Pancreas (tissue), 10 donors: ENCODE measurements around the gene ZP4. TPM values are rescaled to one million over a fixed set of nuclear protein-coding genes. Genes with fewer than 3 reads are reported as not detected.

Experiments
- ATAC-seq, 4 donors: fragments of 200-7000 bp; cut with Tn5 transposase; one replicate each; pipeline versions ENCODE4 v1.8.0 to v1.9.1; 2020; ENCODE audit warnings: mild to moderate bottlenecking in 4 of 4, moderate library complexity in 4 of 4
- DNase-seq, 6 donors: peaks; one replicate each; pipeline ENCODE4 v3.0.0-alpha.2; 2020
- FAIRE-seq: peaks from 2 replicates; lab custom pipeline; 2012; peaks lifted over from hg19 to GRCh38; lab: Jason Lieb, UNC
- H3K27ac ChIP-seq, 4 donors: fragments of 200-600 bp; sonication (generic); 1 replicate in 3 of 4; 2 replicates in 1 of 4; pipeline versions ENCODE4 v1.5.0 to v1.8.0; 2020
- H3K27me3 ChIP-seq, 4 donors: fragments of 200-600 bp; one replicate each; pipeline ENCODE4 v1.8.0; 2021
- H3K36me3 ChIP-seq, 3 donors: fragments of 200-600 bp; sonication (generic) in 1 of 3; one replicate each; pipeline versions ENCODE4 v1.5.0 to v1.8.0; 2020 to 2021
- H3K4me1 ChIP-seq, 3 donors: fragments of 200-600 bp; one replicate each; pipeline ENCODE4 v1.8.0; 2021
- H3K4me3 ChIP-seq, 4 donors: fragments of 200-600 bp; sonication (generic) in 2 of 4; one replicate each; pipeline versions ENCODE4 v1.5.0 to v1.8.0; 2020 to 2021
- H3K9me3 ChIP-seq, 4 donors: fragments of 200-600 bp; one replicate each; pipeline ENCODE4 v1.8.0; 2021
- CTCF ChIP-seq, 4 donors: fragments of 200-600 bp; sonication (generic) in 3 of 4; IDR thresholded peaks; one replicate each; pipeline versions ENCODE4 v1.5.0 to v1.8.0; 2021; ENCODE audit warnings: antibody characterized with exemption in 4 of 4
- WGBS, 2 donors: extraction: QIAGEN DNeasy Blood & Tissue Kit; methylation state at CpG; one replicate each; pipeline ENCODE4 v1.1.7; 2013; 5-methylcytosine and 5-hydroxymethylcytosine counted together
- intact Hi-C, 3 donors: fragments of 100-400 bp; cut with DNase I; formaldehyde crosslinking; loops; one replicate each; pipeline versions ENCODE4 v1.11.1 to v1.14.2; 2022
- polyA plus RNA-seq, 2 donors: library from polyadenylated mRNA; stranded (reverse); fragments of 200-250 nt; gene quantifications; one replicate each; pipeline ENCODE4 v1.2.3, GENCODE V29; 2013
- total RNA-seq, 6 donors: library from RNA; stranded (reverse); fragmentation: NEBNext Ultra II Directional in 4 of 6; extraction: Animal tissue kit (Norgen Biotek cat#: 25700) in 4 of 6; gene quantifications; one replicate each; pipeline versions ENCODE4 v1.2.1 to v1.2.4, GENCODE V29; 2021 to 2023
- donor health status: healthy with polysubstance abuse.
- donor health status: DM: no; HTN: no; CAD: no; lungs with moderate emphysema.
- donor health status: DM: no; HTN: no; CAD: no.
- donor health status: control.
- donor health status: control.
- donor health status: Bipolar disorder and iron deficiency.
- donor health status: DM: yes; HTN: yes; CAD: no.
- donor health status: DM: no; HTN: no; CAD: no.
- donor health status: DM: no; HTN: no; CAD: no.
- donor health status: DM: yes; HTN: yes; CAD: no.

Gene ZP4
- total and polyA plus RNA-seq, 8 donors: not detected

- ATAC-seq (no peak), DNase-seq (no peak), FAIRE-seq (no peak)
- Histone ChIP-seq H3K9me3 (no peaks in the 10 kb centered on the region), H3K27ac (no peak overlapping the region), H3K4me3 (no peak overlapping the region), H3K4me1 (peaks cover 0 to 4% (median 0%) of the 10 kb centered on the region in 3 donors), H3K36me3 (no peaks in the 10 kb centered on the region), H3K27me3 (no peaks in the 10 kb centered on the region)
- WGBS, 2 donors: 81 to 83% methylated on average over 2 of the region's 2 CpGs
- no peak for TF ChIP-seq CTCF (IDR thresholded peaks at IDR 0.05)
- intact Hi-C loops: no loop called here
Measured at GRCh38 chr1:237863234-237863633, 27.5 kb downstream of the ZP4 start.

GRCh38 chr1:237861944-237862343, 28.8 kb downstream of the ZP4 start:
- no peak for ATAC-seq
- DNase-seq: no peak
- Histone ChIP-seq H3K36me3 (no peaks in the 10 kb centered on the region), H3K4me3 (no peak overlapping the region), H3K9me3 (no peaks in the 10 kb centered on the region), H3K27ac (no peak overlapping the region), H3K4me1 (peaks cover 0 to 4% (median 0%) of the 10 kb centered on the region in 3 donors), H3K27me3 (no peaks in the 10 kb centered on the region)
- no peak for FAIRE-seq
- no peak for TF ChIP-seq CTCF (IDR thresholded peaks at IDR 0.05)
- intact Hi-C loops: no loop called here
- WGBS, 2 donors: 75 to 79% methylated on average over 8 of the region's 8 CpGs

DNA sequence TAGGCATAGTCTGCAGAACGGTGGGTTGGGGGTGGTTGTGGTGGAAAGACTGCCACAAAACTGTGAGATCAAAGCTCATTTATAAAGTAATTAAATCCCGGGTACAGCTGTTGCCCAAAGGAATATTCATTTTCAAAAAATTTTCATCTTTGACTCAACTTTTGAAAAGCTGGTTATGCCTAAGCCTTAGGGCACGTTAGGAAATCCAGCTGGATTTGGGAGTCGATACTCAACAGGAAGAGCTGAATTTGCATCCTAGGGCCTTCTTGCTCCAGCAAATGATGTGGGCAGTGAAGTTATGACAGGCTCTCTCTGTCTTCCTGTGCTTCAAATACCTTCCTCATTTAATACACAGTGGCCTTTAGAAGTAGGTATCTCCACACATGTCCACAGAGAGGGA, 31.7 kb downstream of the ZP4 start:
- Histone ChIP-seq H3K4me3 (no peak overlapping the region), H3K4me1 (no peaks in the 10 kb centered on the region), H3K9me3 (no peaks in the 10 kb centered on the region), H3K27me3 (no peaks in the 10 kb centered on the region), H3K27ac (no peak overlapping the region), H3K36me3 (no peaks in the 10 kb centered on the region)
- FAIRE-seq (no peak), ATAC-seq (no peak), DNase-seq (no peak)
- intact Hi-C loops: no loop called here
- TF ChIP-seq CTCF (IDR thresholded peaks at IDR 0.05): no peak
- WGBS, 2 donors: 60 to 61% methylated on average over 4 of the region's 4 CpGs

DNA sequence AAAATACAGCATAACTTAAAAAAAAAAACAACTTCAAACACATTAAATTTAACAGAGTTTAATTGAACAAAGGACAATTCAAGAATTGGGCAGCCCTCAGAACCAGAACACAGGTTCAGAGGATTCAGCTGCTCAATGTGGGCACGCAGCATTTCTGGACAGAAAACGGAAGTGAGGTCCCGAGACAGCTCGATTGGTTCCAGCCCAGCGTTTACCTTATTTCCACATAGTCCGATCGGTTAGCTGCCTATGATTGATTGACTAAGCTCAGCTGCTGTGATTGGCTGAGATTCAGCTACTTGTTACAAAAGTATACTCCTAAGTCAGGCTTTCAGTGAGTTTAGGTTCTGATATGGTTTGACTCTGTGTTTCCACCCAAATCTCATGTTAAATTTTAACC, 33.3 kb downstream of the ZP4 start:
- no peaks in the 10 kb centered on the region for H3K27me3 ChIP-seq
- no peaks in the 10 kb centered on the region for H3K9me3 ChIP-seq
- intact Hi-C loops: no loop called here
- ATAC-seq (peak in 2 of 4 donors; percentile 37 to 67), DNase-seq (peak in 1 of 6 donors; percentile 21), FAIRE-seq (no peak)
- peak overlapping the region in 1 of 4 donors; percentile 22 for H3K27ac ChIP-seq
- TF ChIP-seq CTCF (IDR thresholded peaks at IDR 0.05): no peak
- WGBS, 2 donors: 36 to 43% methylated on average over 7 of the region's 7 CpGs
- no peaks in the 10 kb centered on the region for H3K4me1 ChIP-seq
- H3K36me3 ChIP-seq: no peaks in the 10 kb centered on the region
- no peak overlapping the region for H3K4me3 ChIP-seq

- H3K4me1 ChIP-seq: no peaks in the 10 kb centered on the region
- DNase-seq (no peak), ATAC-seq (peak in 1 of 4 donors; percentile 66), FAIRE-seq (no peak)
- H3K9me3 ChIP-seq: no peaks in the 10 kb centered on the region
- 25 to 28% methylated on average over 3 of the region's 3 CpGs for WGBS, 2 donors
- intact Hi-C loops: no loop called here
- H3K27ac ChIP-seq: no peak overlapping the region
- no peak for TF ChIP-seq CTCF (IDR thresholded peaks at IDR 0.05)
- H3K4me3 ChIP-seq: no peak overlapping the region
- H3K27me3 ChIP-seq: no peaks in the 10 kb centered on the region
- H3K36me3 ChIP-seq: no peaks in the 10 kb centered on the region
Measured at GRCh38 chr1:237852342-237852741, 38.4 kb downstream of the ZP4 start.
